Body of pancreas (tissue), 4 donors: ENCODE data around the gene PRSS36.

Experiments
- POLR2A ChIP-seq, 3 donors: fragments of 450-650 bp; IDR thresholded peaks; one replicate each; pipeline ENCODE4 v1.6.1; 2016; ENCODE audit warnings: antibody characterized with exemption in 3 of 3, mild to moderate bottlenecking in 2 of 3
- TF ChIP-seq, protein P1 (sequence below), 7 experiments: fragments of 450-650 bp in 4 of 7; fragments of 200-600 bp in 3 of 7; sonication (generic) in 3 of 7; IDR thresholded peaks; one replicate each; pipeline ENCODE4 v1.5.1; 2016 to 2019; ENCODE audit warnings: antibody characterized with exemption in 7 of 7

DNA sequence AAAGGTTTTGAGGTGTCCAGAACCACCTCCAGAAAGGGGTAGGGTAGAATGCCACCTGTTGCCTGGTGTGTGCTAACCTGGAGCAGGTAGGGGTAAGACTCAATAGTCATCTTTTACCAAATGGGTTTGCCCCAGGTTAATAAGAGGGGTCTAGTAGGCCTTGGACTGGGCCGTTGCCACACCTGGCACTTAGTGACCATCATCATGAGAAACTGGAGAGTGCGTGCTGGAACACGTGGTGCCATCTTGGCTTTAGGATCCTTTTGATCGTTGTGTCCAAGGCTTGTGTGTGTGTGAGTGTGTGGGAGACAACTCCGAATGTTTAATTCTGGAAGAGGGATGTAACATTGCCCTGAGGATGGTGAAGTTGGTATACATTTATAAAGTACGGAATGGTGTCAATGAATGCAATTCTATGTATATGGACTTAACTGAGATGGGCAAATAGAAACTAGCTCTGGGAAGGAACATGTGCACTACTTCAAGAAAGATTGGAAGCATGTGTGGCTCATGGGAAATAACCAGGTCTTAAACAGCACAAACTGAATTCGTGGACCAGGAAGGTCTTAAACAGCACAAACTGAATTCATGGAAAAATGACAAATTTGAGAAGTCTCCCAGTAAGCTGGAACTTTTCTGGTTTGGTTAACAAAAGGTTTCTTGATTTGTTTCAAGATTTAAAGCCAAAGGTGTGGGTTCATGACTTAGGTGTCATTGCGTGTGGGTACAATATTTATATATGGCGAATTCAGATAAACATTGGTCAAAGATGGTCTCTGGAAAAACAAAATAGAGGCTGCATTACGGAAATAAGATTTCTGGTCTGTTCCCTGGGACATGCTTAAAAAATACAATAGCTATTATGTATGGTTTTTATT is 37.3 kb upstream of the PRSS36 start:
- TF ChIP-seq POLR2A (IDR thresholded peaks at IDR 0.05): no peak
- TF ChIP-seq, protein P1, sequence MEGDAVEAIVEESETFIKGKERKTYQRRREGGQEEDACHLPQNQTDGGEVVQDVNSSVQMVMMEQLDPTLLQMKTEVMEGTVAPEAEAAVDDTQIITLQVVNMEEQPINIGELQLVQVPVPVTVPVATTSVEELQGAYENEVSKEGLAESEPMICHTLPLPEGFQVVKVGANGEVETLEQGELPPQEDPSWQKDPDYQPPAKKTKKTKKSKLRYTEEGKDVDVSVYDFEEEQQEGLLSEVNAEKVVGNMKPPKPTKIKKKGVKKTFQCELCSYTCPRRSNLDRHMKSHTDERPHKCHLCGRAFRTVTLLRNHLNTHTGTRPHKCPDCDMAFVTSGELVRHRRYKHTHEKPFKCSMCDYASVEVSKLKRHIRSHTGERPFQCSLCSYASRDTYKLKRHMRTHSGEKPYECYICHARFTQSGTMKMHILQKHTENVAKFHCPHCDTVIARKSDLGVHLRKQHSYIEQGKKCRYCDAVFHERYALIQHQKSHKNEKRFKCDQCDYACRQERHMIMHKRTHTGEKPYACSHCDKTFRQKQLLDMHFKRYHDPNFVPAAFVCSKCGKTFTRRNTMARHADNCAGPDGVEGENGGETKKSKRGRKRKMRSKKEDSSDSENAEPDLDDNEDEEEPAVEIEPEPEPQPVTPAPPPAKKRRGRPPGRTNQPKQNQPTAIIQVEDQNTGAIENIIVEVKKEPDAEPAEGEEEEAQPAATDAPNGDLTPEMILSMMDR (IDR thresholded peaks at IDR 0.05): no peak
